Measurements from ENCODE around the gene RRBP1.

- TF ChIP-seq EP300 (IDR thresholded peaks at IDR 0.05) (no peak), POLR2A (IDR thresholded peaks at IDR 0.05) (no peak), CTCF (IDR thresholded peaks at IDR 0.05) (no peak)
Observed at GRCh38 chr20:17684077-17684888, 2.2 kb upstream of the RRBP1 start.
